Skin of body (tissue), 2 donors: ENCODE results near the gene NIBAN1. TPM values are rescaled to one million over a fixed set of nuclear protein-coding genes. Genes with fewer than 3 reads are reported as not detected.
A peak's percentile ranks its signal among the peaks of the same experiment; 100 is the strongest.
"Not testable (repeated sequence)": the region's sequence is repeated elsewhere in the genome, so short reads cannot be mapped to it uniquely, and the experiment has no call there.

Experiments
- DNase-seq: peaks from one replicate; lab custom pipeline; 2025; lab: John Stamatoyannopoulos, UW
- total RNA-seq: library from RNA; depleted of rRNA; stranded (reverse); fragments of >200 nt; gene quantifications from one replicate; pipeline ENCODE4 v1.2.3, GENCODE V29; 2014

The NIBAN1 gene
- total RNA-seq = 28.4 TPM

GRCh38 chr1:184974056-184974836 is at the start of gene NIBAN1:
TSS of gene NIBAN1 (minus strand) at chr1:184974508. CDS start at chr1:184974356, 152 bp downstream.
- peak; percentile 26 for DNase-seq

GRCh38 chr1:185017966-185018365 is 43.7 kb upstream of the NIBAN1 start:
- no peak for DNase-seq

GRCh38 chr1:185017338-185017737 is 43.0 kb upstream of the NIBAN1 start:
- DNase-seq = no peak

- no peak for DNase-seq
Measured at GRCh38 chr1:185016880-185017279, 42.6 kb upstream of the NIBAN1 start.

- no peak for DNase-seq
Measured at GRCh38 chr1:185015631-185016030, 41.3 kb upstream of the NIBAN1 start.

GRCh38 chr1:185014941-185015340 is 40.6 kb upstream of the NIBAN1 start:
- no peak for DNase-seq

- DNase-seq = no peak
Measured at GRCh38 chr1:185010361-185010760, 36.1 kb upstream of the NIBAN1 start.

- no peak for DNase-seq
Measured at GRCh38 chr1:185008838-185009237, 34.5 kb upstream of the NIBAN1 start.

- not testable (repeated sequence) for DNase-seq
Measured at GRCh38 chr1:185001312-185001880, 27.1 kb upstream of the NIBAN1 start.

GRCh38 chr1:184999974-185000373 is 25.7 kb upstream of the NIBAN1 start:
- not testable (repeated sequence) for DNase-seq

- DNase-seq = no peak
Measured at GRCh38 chr1:184994301-184994700, 20.0 kb upstream of the NIBAN1 start.

GRCh38 chr1:184992271-184992670 is 18.0 kb upstream of the NIBAN1 start:
- no peak for DNase-seq

- no peak for DNase-seq
Measured at GRCh38 chr1:184990204-184990603, 15.9 kb upstream of the NIBAN1 start.

GRCh38 chr1:184988506-184988905 is 14.2 kb upstream of the NIBAN1 start:
- no peak for DNase-seq

GRCh38 chr1:184987696-184988095 is 13.4 kb upstream of the NIBAN1 start:
- DNase-seq = no peak

GRCh38 chr1:184986250-184986649 is 11.9 kb upstream of the NIBAN1 start:
- DNase-seq = peak; percentile 24

- peak; percentile 24 for DNase-seq
Measured at GRCh38 chr1:184982002-184982954, 8.0 kb upstream of the NIBAN1 start.

GRCh38 chr1:184980726-184981125 is 6.4 kb upstream of the NIBAN1 start:
- no peak for DNase-seq

GRCh38 chr1:184975208-184975870 is 1.0 kb upstream of the NIBAN1 start:
- no peak for DNase-seq

- DNase-seq = no peak
Measured at GRCh38 chr1:184974837-184975115, 468 bp upstream of the NIBAN1 start.

GRCh38 chr1:184973272-184974055 is 844 bp downstream of the NIBAN1 start:
- DNase-seq = peak; percentile 37
